Cardiac fibroblast (primary cell): ENCODE measurements around the gene PCDHAC2.

Source experiments
- DNase-seq, 2 donors: peaks; one replicate each; pipeline versions ENCODE4 v3.0.0 to v3.0.0-alpha.2; 2010; ENCODE audit warnings: low read depth in 2 of 2
- H3K4me3 ChIP-seq, 2 donors: replicated peaks in 1 of 2; 1 replicate in 1 of 2; 2 replicates in 1 of 2; pipeline ENCODE4 v1.5.1; 2011; ENCODE audit warnings: low read depth in 2 of 2, low read length in 2 of 2, mild to moderate bottlenecking in 2 of 2, moderate library complexity in 1 of 2
- TF ChIP-seq, protein P1 (sequence below): IDR thresholded peaks from one replicate; pipeline ENCODE4 v1.5.1; 2011; ENCODE audit warnings: low read depth, mild to moderate bottlenecking, low read length, inconsistent platforms

The PCDHAC2 gene

DNA sequence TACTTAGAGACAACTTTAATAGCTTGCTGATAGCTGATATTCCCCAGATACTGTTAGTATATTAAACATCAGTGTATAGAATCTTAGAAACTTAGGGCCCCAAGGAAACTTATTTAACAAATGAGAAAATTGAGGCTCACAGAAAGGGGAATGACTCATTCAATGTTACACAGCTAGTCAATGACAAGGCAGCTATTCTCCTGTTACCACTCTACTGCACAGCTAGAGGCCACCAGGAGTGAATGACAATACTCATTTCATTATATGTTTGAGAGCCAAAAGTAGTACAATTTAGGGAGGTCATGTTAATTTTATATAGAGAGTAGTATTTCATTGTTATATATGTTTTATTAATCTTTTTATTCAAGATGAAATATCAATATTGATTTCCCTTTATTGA is 51.7 kb downstream of the PCDHAC2 start:
- TF ChIP-seq, protein P1, sequence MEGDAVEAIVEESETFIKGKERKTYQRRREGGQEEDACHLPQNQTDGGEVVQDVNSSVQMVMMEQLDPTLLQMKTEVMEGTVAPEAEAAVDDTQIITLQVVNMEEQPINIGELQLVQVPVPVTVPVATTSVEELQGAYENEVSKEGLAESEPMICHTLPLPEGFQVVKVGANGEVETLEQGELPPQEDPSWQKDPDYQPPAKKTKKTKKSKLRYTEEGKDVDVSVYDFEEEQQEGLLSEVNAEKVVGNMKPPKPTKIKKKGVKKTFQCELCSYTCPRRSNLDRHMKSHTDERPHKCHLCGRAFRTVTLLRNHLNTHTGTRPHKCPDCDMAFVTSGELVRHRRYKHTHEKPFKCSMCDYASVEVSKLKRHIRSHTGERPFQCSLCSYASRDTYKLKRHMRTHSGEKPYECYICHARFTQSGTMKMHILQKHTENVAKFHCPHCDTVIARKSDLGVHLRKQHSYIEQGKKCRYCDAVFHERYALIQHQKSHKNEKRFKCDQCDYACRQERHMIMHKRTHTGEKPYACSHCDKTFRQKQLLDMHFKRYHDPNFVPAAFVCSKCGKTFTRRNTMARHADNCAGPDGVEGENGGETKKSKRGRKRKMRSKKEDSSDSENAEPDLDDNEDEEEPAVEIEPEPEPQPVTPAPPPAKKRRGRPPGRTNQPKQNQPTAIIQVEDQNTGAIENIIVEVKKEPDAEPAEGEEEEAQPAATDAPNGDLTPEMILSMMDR: no peak

More for the DNA sequence above, 51.7 kb downstream of the PCDHAC2 start:
- DNase-seq: no peak
- H3K4me3 ChIP-seq: no peak overlapping the region
